ENCODE data around the gene CAP2.

GRCh38 chr6:17388365-17388764 lies 5.0 kb upstream of the CAP2 start:
- no peak for TF ChIP-seq CTCF (IDR thresholded peaks at IDR 0.05)
- TF ChIP-seq POLR2A (IDR thresholded peaks at IDR 0.05), result no peak
- TF ChIP-seq EP300 (IDR thresholded peaks at IDR 0.05; ENCODE audit: low read depth), result no peak
- TF ChIP-seq POLR2AphosphoS5 (IDR thresholded peaks at IDR 0.05), result no peak

Measured in transverse colon (tissue), 4 donors.